Uterus (tissue), 2 donors: Measurements from ENCODE around the gene TRPC4AP.

ENCODE experiments used
- CTCF ChIP-seq, 4 experiments: fragments of 200-600 bp in 2 of 4; fragments of 450-650 bp in 2 of 4; sonication (generic) in 2 of 4; IDR thresholded peaks; one replicate each; pipeline ENCODE4 v1.5.1; 2016 to 2019; ENCODE audit warnings: antibody characterized with exemption in 4 of 4, mild to moderate bottlenecking in 2 of 4, moderate library complexity in 1 of 4
- POLR2A ChIP-seq, 2 donors: fragments of 450-650 bp; IDR thresholded peaks; one replicate each; pipeline ENCODE4 v1.6.1; 2016; ENCODE audit warnings: antibody characterized with exemption in 2 of 2, mild to moderate bottlenecking in 1 of 2, moderate library complexity in 1 of 2

GRCh38 chr20:34968042-34968775 lies 124.4 kb downstream of the TRPC4AP start:
- TF ChIP-seq CTCF (IDR thresholded peaks at IDR 0.05), result no peak
- TF ChIP-seq POLR2A (IDR thresholded peaks at IDR 0.05), result no peak
